ENCODE measurements around the gene TMEM234. TPM values are rescaled to one million over a fixed set of nuclear protein-coding genes. Genes with fewer than 3 reads are reported as not detected.

The TMEM234 gene
- 7.7 to 10.5 TPM (median 9.7 TPM) in 5 replicates for total RNA-seq (2022; extraction: Qiagen RNA extraction)

GRCh38 chr1:32221980-32222755 lies at the start of gene TMEM234, which contains the start of gene EIF3I:
Gene TMEM234 (minus strand): TSS chr1:32222353. CDS start chr1:32222322, 31 bp downstream.
Gene EIF3I (plus strand): TSS chr1:32222407. CDS start chr1:32222442, 35 bp downstream.

GRCh38 chr1:32250893-32251716 lies 29.0 kb upstream of the TMEM234 start, which contains the start of gene LCK:
Gene LCK (plus strand): TSS chr1:32251265. CDS start chr1:32274330, 23,065 bp downstream.

GRCh38 chr1:32246888-32247273 lies 24.7 kb upstream of the TMEM234 start, which contains the start of gene FAM167B:
Gene FAM167B (plus strand): TSS chr1:32247222. CDS start chr1:32247422, 200 bp downstream.

GRCh38 chr1:32208891-32209328 lies 13.2 kb downstream of the TMEM234 start, which contains the start of gene DCDC2B:
Gene DCDC2B (plus strand): TSS chr1:32209089. CDS start chr1:32209094, 5 bp downstream.

GRCh38 chr1:32205401-32206370 lies 16.5 kb downstream of the TMEM234 start, which contains the start of gene IQCC:
Gene IQCC (plus strand): TSS chr1:32205671. CDS start chr1:32205682, 11 bp downstream.

GRCh38 chr1:32200226-32201010 lies 21.7 kb downstream of the TMEM234 start, which contains the start of gene CCDC28B:
Gene CCDC28B (plus strand): TSS chr1:32200595. CDS start chr1:32201936, 1,341 bp downstream.

GRCh38 chr1:32179443-32180185 lies 42.5 kb downstream of the TMEM234 start, which contains the start of gene TXLNA:
Gene TXLNA (plus strand): TSS chr1:32179675. CDS start chr1:32180346, 671 bp downstream.

Other genes starting within 250 kb of the TMEM234 start
- gene KHDRBS1, start 208.5 kb downstream of the TMEM234 start, total RNA-seq (2022; extraction: Qiagen RNA extraction): 122 to 139 TPM (median 130 TPM) in 5 replicates
- 8.7 to 14.1 TPM (median 12.9 TPM) in 5 replicates for gene TMEM39B, start 149.4 kb downstream of the TMEM234 start, total RNA-seq (2022; extraction: Qiagen RNA extraction)
- gene KPNA6, start 114.3 kb downstream of the TMEM234 start, total RNA-seq (2022; extraction: Qiagen RNA extraction): 14.3 to 18.2 TPM (median 15.1 TPM) in 5 replicates
- gene TXLNA, start 42.7 kb downstream of the TMEM234 start, total RNA-seq (2022; extraction: Qiagen RNA extraction): 26.8 to 31.9 TPM (median 28.5 TPM) in 5 replicates
- 1.8 to 2.6 TPM (median 2.4 TPM) in 5 replicates for gene CCDC28B, start 21.8 kb downstream of the TMEM234 start, total RNA-seq (2022; extraction: Qiagen RNA extraction)
- gene IQCC, start 16.7 kb downstream of the TMEM234 start, total RNA-seq (2022; extraction: Qiagen RNA extraction): 1.4 to 2.4 TPM (median 1.9 TPM) in 5 replicates
- gene DCDC2B, start 13.3 kb downstream of the TMEM234 start, total RNA-seq (2022; extraction: Qiagen RNA extraction): not detected in 5 replicates
- 269 to 284 TPM (median 278 TPM) in 5 replicates for gene EIF3I, start 54 bp upstream of the TMEM234 start, total RNA-seq (2022; extraction: Qiagen RNA extraction)
- gene FAM167B, start 24.9 kb upstream of the TMEM234 start, total RNA-seq (2022; extraction: Qiagen RNA extraction): 0.44 to 0.87 TPM (median 0.66 TPM) in 5 replicates
- 0.16 TPM in 1 of 5 replicates, not detected in the others for gene LCK, start 28.9 kb upstream of the TMEM234 start, total RNA-seq (2022; extraction: Qiagen RNA extraction)
- 53.0 to 60.3 TPM (median 56.2 TPM) in 5 replicates for gene HDAC1, start 69.7 kb upstream of the TMEM234 start, total RNA-seq (2022; extraction: Qiagen RNA extraction)
- gene MARCKSL1, start 113.9 kb upstream of the TMEM234 start, total RNA-seq (2022; extraction: Qiagen RNA extraction): 57.0 to 77.4 TPM (median 72.1 TPM) in 5 replicates
- 2.3 to 4.4 TPM (median 3.8 TPM) in 5 replicates for gene FAM229A, start 140.1 kb upstream of the TMEM234 start, total RNA-seq (2022; extraction: Qiagen RNA extraction)
- 0.07 to 0.11 TPM in 2 of 5 replicates, not detected in the others for gene TSSK3, start 140.2 kb upstream of the TMEM234 start, total RNA-seq (2022; extraction: Qiagen RNA extraction)
- gene BSDC1, start 172.1 kb upstream of the TMEM234 start, total RNA-seq (2022; extraction: Qiagen RNA extraction): 19.1 to 22.7 TPM (median 22.3 TPM) in 5 replicates
- under 0.01 TPM in 1 of 5 replicates, not detected in the others for gene ZBTB8B, start 242.7 kb upstream of the TMEM234 start, total RNA-seq (2022; extraction: Qiagen RNA extraction)

All from A549 treated with CORT108297 at 1 μM for 4 hours (cell line).